Fibroblast of lung (primary cell): ENCODE data around the gene PTK7.

Experiments used
- CTCF ChIP-seq, 2 donors: IDR thresholded peaks in 1 of 2; conservative IDR thresholded peaks in 1 of 2; 1 replicate in 1 of 2; 2 replicates in 1 of 2; pipeline ENCODE4 v1.5.1; 2011 to 2012; ENCODE audit warnings: low read length in 2 of 2, control low read depth in 1 of 2, inconsistent platforms in 1 of 2, low read depth in 1 of 2, mild to moderate bottlenecking in 1 of 2
- EZH2 ChIP-seq: IDR thresholded peaks from 2 replicates; pipeline ENCODE4 v1.5.1; 2012; ENCODE audit warnings: low read length, control low read depth, mild to moderate bottlenecking; ENCODE audit errors: missing control alignments

- TF ChIP-seq CTCF (conservative IDR thresholded peaks at IDR 0.05 in 1 of 2, IDR thresholded peaks at IDR 0.05 in 1 of 2; ENCODE audit: low read depth in 1 of 2, low read length in 2 of 2) = peak in 1 of 2 donors; percentile 21
- TF ChIP-seq EZH2 = no peak
Observed at GRCh38 chr6:43120944-43121913, 45.1 kb downstream of the PTK7 start.
